Osteocyte (in vitro differentiated cells): ENCODE data around the gene PGS1. TPM values are rescaled to one million over a fixed set of nuclear protein-coding genes. Genes with fewer than 3 reads are reported as not detected.

ENCODE experiments used
- DNase-seq: peaks from one replicate; pipeline ENCODE4 v3.0.0; 2021; ENCODE audit warnings: mixed read lengths; ENCODE audit not compliant: unreplicated experiment; ENCODE audit errors: extremely low spot score
- H3K27ac Mint-ChIP-seq: one replicate; pipeline ENCODE4 v1.8.0; 2021; ENCODE audit warnings: mild to moderate bottlenecking, mixed read lengths; ENCODE audit not compliant: unreplicated experiment
- H3K27me3 Mint-ChIP-seq: one replicate; pipeline ENCODE4 v1.8.0; 2021; ENCODE audit warnings: mixed read lengths; ENCODE audit not compliant: unreplicated experiment
- H3K36me3 Mint-ChIP-seq: one replicate; pipeline ENCODE4 v1.8.0; 2021; ENCODE audit warnings: mixed read lengths; ENCODE audit not compliant: unreplicated experiment
- H3K4me1 Mint-ChIP-seq: one replicate; pipeline ENCODE4 v1.8.0; 2021; ENCODE audit warnings: mixed read lengths; ENCODE audit not compliant: unreplicated experiment
- H3K4me3 Mint-ChIP-seq: one replicate; pipeline ENCODE4 v1.8.0; 2021; ENCODE audit warnings: mild to moderate bottlenecking, moderate library complexity, mixed read lengths; ENCODE audit not compliant: unreplicated experiment
- H3K9me3 Mint-ChIP-seq: one replicate; pipeline ENCODE4 v1.8.0; 2021; ENCODE audit warnings: mixed read lengths; ENCODE audit not compliant: unreplicated experiment
- total RNA-seq: library from RNA; stranded (reverse); gene quantifications from 2 replicates; pipeline ENCODE4 v1.2.1, GENCODE V29; 2021
- TF ChIP-seq, protein P1 (sequence below): fragments of 200-600 bp; sonication (generic); IDR thresholded peaks from 2 replicates; pipeline ENCODE4 v1.5.0; 2021; ENCODE audit warnings: antibody characterized with exemption, mild to moderate bottlenecking, moderate library complexity

Gene PGS1
- total RNA-seq, 1 donor from 2014 or later = 53.0 TPM

DNA sequence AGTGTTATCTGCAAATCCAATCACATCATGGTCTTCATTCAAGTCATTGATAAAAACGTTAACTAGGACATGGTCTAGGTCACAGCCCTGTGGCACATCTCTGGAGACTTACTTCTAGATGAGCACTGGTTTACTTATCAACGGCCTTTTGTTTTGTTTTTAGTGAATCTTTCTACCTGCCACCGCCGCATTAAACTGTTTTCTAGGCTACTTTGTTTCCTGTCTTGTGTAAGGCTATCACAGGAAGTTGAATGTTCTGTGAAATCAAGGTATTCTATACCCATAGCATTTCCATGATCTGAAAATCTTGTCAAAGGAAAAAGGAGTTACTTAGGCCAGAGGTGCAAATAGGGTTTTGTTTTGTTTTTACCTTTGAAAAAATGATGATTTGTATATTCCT lies 45.5 kb upstream of the PGS1 start:
- H3K27ac Mint-ChIP-seq = no peak overlapping the region

GRCh38 chr17:78335209-78335608 lies 43.2 kb upstream of the PGS1 start:
- peak overlapping the region; percentile 80 for H3K27ac Mint-ChIP-seq
- H3K36me3 Mint-ChIP-seq = no peaks in the 10 kb centered on the region
- DNase-seq = no peak
- no peaks in the 10 kb centered on the region for H3K9me3 Mint-ChIP-seq
- peaks cover 38% of the 10 kb centered on the region for H3K4me1 Mint-ChIP-seq
- H3K4me3 Mint-ChIP-seq = no peak overlapping the region
- TF ChIP-seq, protein P1, sequence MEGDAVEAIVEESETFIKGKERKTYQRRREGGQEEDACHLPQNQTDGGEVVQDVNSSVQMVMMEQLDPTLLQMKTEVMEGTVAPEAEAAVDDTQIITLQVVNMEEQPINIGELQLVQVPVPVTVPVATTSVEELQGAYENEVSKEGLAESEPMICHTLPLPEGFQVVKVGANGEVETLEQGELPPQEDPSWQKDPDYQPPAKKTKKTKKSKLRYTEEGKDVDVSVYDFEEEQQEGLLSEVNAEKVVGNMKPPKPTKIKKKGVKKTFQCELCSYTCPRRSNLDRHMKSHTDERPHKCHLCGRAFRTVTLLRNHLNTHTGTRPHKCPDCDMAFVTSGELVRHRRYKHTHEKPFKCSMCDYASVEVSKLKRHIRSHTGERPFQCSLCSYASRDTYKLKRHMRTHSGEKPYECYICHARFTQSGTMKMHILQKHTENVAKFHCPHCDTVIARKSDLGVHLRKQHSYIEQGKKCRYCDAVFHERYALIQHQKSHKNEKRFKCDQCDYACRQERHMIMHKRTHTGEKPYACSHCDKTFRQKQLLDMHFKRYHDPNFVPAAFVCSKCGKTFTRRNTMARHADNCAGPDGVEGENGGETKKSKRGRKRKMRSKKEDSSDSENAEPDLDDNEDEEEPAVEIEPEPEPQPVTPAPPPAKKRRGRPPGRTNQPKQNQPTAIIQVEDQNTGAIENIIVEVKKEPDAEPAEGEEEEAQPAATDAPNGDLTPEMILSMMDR = no peak
- H3K27me3 Mint-ChIP-seq = no peaks in the 10 kb centered on the region

More for the DNA sequence above, 45.5 kb upstream of the PGS1 start:
- no peak for DNase-seq
- Mint-ChIP-seq H3K36me3 (no peaks in the 10 kb centered on the region), H3K4me1 (peaks cover 53% of the 10 kb centered on the region), H3K9me3 (no peaks in the 10 kb centered on the region), H3K4me3 (no peak overlapping the region), H3K27me3 (no peaks in the 10 kb centered on the region)
- TF ChIP-seq, protein P1 = no peak

- Mint-ChIP-seq H3K4me3 (no peak overlapping the region), H3K4me1 (peaks cover 29% of the 10 kb centered on the region), H3K9me3 (no peaks in the 10 kb centered on the region), H3K36me3 (no peaks in the 10 kb centered on the region), H3K27me3 (no peaks in the 10 kb centered on the region), H3K27ac (peak overlapping the region; percentile 73)
- DNase-seq = no peak
- TF ChIP-seq, protein P1 = no peak
These were observed 41.0 kb upstream of the PGS1 start for GRCh38 chr17:78337244-78338109.

DNA sequence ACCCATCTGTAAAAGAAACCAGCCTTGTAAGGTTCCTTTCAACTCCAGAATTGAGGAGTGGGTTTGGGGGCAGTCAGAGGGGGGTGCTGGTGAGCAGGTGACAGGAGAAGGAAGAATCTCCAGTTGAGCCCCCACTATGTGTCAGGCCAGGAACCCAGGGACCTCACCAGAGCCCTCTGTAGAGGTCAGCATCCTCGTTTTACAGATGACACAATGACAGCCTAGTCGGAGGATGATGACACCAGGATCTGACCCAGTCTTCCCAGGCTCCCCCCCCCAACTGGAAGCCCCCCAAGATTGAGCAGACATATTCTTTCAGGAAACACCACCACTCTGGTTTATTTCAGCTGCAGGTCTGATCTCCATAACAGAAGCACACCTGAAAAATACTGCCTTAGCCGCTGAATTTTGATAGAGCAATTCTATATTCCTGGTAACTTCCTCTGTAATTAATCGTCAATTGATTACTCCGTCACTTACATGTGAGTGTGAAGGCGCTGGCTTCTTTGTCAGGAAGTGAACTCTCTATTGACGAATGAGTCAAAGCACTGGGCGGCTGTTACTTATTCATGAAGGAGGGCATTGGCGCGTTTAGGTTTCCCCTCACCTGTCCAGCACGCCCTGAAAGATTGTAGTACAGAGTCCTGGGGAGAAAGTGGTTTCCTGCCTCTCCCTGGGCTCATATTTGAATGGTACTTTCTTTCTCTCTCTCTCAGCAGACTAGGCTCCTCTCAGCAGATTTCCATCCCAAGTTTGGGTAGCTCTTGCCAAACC lies 39.8 kb upstream of the PGS1 start:
- no peak overlapping the region for H3K4me3 Mint-ChIP-seq
- peak overlapping the region; percentile 12 for H3K27ac Mint-ChIP-seq
- peaks cover 41% of the 10 kb centered on the region for H3K4me1 Mint-ChIP-seq
- H3K9me3 Mint-ChIP-seq = no peaks in the 10 kb centered on the region
- no peaks in the 10 kb centered on the region for H3K27me3 Mint-ChIP-seq
- DNase-seq = no peak
- H3K36me3 Mint-ChIP-seq = no peaks in the 10 kb centered on the region
- TF ChIP-seq, protein P1 = no peak
